Parathyroid adenoma (tissue), 2 donors: Measurements from ENCODE around the gene APBB2.

ENCODE experiments used
- H2AFZ ChIP-seq: fragments of 300-600 bp; sonication (generic); one replicate; pipeline ENCODE4 v1.7.0; 2017; ENCODE audit warnings: antibody characterized with exemption, mild to moderate bottlenecking
- H3K27ac ChIP-seq: fragments of 300-600 bp; sonication (generic); one replicate; pipeline ENCODE4 v1.7.0; 2017
- H3K27me3 ChIP-seq: fragments of 300-600 bp; sonication (generic); one replicate; pipeline ENCODE4 v1.7.0; 2017; ENCODE audit warnings: low read length; ENCODE audit not compliant: control insufficient read depth, insufficient read depth
- H3K36me3 ChIP-seq: fragments of 300-600 bp; sonication (generic); one replicate; pipeline ENCODE4 v1.7.0; 2017; ENCODE audit warnings: low read length; ENCODE audit not compliant: control insufficient read depth, insufficient read depth
- H3K4me1 ChIP-seq: fragments of 300-600 bp; sonication (generic); one replicate; pipeline ENCODE4 v1.7.0; 2017; ENCODE audit warnings: control low read depth
- H3K4me2 ChIP-seq: fragments of 300-600 bp; sonication (generic); one replicate; pipeline ENCODE4 v1.7.0; 2017; ENCODE audit warnings: low read length
- H3K4me3 ChIP-seq: fragments of 300-600 bp; sonication (generic); one replicate; pipeline ENCODE4 v1.7.0; 2017; ENCODE audit warnings: low read depth, low read length
- H3K79me2 ChIP-seq: fragments of 300-600 bp; sonication (generic); one replicate; pipeline ENCODE4 v1.7.0; 2017; ENCODE audit warnings: control low read depth
- H3K9ac ChIP-seq: fragments of 300-600 bp; sonication (generic); one replicate; pipeline ENCODE4 v1.7.0; 2017; ENCODE audit warnings: mild to moderate bottlenecking
- H3K9me3 ChIP-seq: fragments of 300-600 bp; sonication (generic); one replicate; pipeline ENCODE4 v1.7.0; 2017; ENCODE audit warnings: low read length; ENCODE audit not compliant: control insufficient read depth
- CTCF ChIP-seq: fragments of 300-600 bp; sonication (generic); IDR thresholded peaks from one replicate; pipeline ENCODE4 v1.7.0; 2017; ENCODE audit warnings: antibody characterized with exemption, mild to moderate bottlenecking
- donor health status: primary hyperparathyroidism.

The APBB2 gene

GRCh38 chr4:41197495-41197894 lies 16.8 kb downstream of the APBB2 start:
- Histone ChIP-seq H3K79me2 (peaks cover 20% of the 10 kb centered on the region), H3K4me3 (no peak overlapping the region), H2AFZ (no peak overlapping the region), H3K4me2 (no peak overlapping the region), H3K27ac (no peak overlapping the region), H3K27me3 (no peaks in the 10 kb centered on the region), H3K4me1 (no peaks in the 10 kb centered on the region), H3K36me3 (no peaks in the 10 kb centered on the region), H3K9ac (no peak overlapping the region), H3K9me3 (no peaks in the 10 kb centered on the region)
- TF ChIP-seq CTCF: no peak

DNA sequence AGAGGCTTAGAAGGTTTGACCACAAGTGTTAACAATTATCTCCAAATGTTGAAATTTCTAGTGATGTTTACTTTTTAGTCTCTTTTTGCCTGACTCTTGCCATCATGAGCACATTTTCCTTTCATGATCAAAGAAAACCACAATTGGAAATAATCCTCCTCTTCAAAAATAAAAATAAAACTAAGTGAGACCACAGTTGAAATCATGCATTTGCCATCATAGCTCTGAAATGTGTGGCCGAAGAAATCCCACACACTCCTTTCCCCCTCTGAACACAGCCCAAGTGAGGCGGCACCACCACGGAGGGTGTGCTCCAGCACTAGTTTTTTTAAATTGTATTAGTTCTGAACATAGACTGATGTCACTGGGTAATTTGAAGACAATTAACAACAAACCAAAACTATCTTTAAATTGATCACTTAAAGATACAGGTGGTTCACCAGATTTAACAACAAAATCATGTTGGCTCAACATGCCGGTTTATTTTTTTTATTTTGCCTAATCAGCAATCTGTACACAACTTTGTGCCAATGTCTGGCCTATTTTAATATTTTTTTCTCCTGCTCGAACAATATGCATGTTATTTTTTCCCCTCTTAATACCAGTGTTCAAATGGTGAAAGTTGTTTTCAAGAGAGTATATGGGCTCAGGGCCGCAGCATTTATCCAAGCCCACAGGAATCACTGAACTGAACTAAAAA lies 17.6 kb downstream of the APBB2 start:
- H3K9me3 ChIP-seq: no peaks in the 10 kb centered on the region
- peaks cover 20% of the 10 kb centered on the region for H3K79me2 ChIP-seq
- TF ChIP-seq CTCF: no peak
- no peak overlapping the region for H3K27ac ChIP-seq
- no peak overlapping the region for H2AFZ ChIP-seq
- H3K27me3 ChIP-seq: no peaks in the 10 kb centered on the region
- H3K4me3 ChIP-seq: no peak overlapping the region
- H3K36me3 ChIP-seq: no peaks in the 10 kb centered on the region
- no peaks in the 10 kb centered on the region for H3K4me1 ChIP-seq
- H3K9ac ChIP-seq: no peak overlapping the region
- H3K4me2 ChIP-seq: no peak overlapping the region

GRCh38 chr4:41192136-41192535 lies 22.2 kb downstream of the APBB2 start:
- Histone ChIP-seq H3K9ac (no peak overlapping the region), H2AFZ (no peak overlapping the region), H3K36me3 (no peaks in the 10 kb centered on the region), H3K27me3 (no peaks in the 10 kb centered on the region), H3K9me3 (no peaks in the 10 kb centered on the region), H3K27ac (no peak overlapping the region), H3K79me2 (peaks cover 11% of the 10 kb centered on the region), H3K4me1 (no peaks in the 10 kb centered on the region), H3K4me2 (no peak overlapping the region), H3K4me3 (no peak overlapping the region)
- no peak for TF ChIP-seq CTCF

GRCh38 chr4:41189666-41190065 lies 24.7 kb downstream of the APBB2 start:
- no peak for TF ChIP-seq CTCF
- Histone ChIP-seq H2AFZ (no peak overlapping the region), H3K27ac (no peak overlapping the region), H3K27me3 (no peaks in the 10 kb centered on the region), H3K9ac (no peak overlapping the region), H3K79me2 (no peaks in the 10 kb centered on the region), H3K4me3 (no peak overlapping the region), H3K4me1 (no peaks in the 10 kb centered on the region), H3K9me3 (no peaks in the 10 kb centered on the region), H3K36me3 (no peaks in the 10 kb centered on the region), H3K4me2 (no peak overlapping the region)

GRCh38 chr4:41189076-41189475 lies 25.3 kb downstream of the APBB2 start:
- Histone ChIP-seq H3K27ac (no peak overlapping the region), H3K4me1 (no peaks in the 10 kb centered on the region), H3K79me2 (peaks cover 2% of the 10 kb centered on the region), H3K36me3 (no peaks in the 10 kb centered on the region), H3K4me3 (no peak overlapping the region), H2AFZ (no peak overlapping the region), H3K4me2 (no peak overlapping the region), H3K9ac (no peak overlapping the region), H3K27me3 (no peaks in the 10 kb centered on the region), H3K9me3 (no peaks in the 10 kb centered on the region)
- no peak for TF ChIP-seq CTCF
